Measurements from ENCODE around the gene SPAG17.

Gene SPAG17

DNA sequence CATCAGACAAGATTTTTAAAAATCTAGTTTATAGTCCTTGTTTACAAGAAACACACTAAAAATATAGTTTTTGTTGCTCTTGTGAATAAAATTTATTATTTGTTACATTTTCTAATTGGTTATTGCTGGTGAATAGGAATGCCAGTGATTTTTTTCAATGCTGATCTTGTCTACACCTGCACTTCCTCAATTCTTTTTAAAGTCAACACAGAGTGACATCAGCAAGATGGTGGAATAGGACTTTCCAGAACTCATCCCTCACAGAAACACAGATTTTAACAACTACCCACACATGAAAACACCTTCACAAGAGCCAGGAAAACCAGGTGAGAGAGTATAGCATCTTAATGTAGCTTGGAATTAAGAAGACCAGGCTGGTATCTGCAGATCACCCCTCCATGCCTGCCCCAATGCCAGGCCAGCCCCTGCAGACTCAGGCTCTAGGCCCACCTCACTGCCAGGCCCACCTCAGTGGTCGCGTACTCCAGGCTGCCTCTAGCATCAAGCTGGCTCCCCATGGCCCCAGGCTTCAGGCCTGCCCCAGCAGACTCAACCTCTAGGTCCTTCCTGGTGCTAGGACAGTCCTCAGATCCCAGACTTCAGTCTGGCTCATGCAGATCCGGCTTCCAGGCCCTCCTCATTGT lies 137.9 kb downstream of the SPAG17 start:
- H3K27ac ChIP-seq, result no peak overlapping the region
- no peak for TF ChIP-seq CTCF (conservative IDR thresholded peaks at IDR 0.05)

DNA sequence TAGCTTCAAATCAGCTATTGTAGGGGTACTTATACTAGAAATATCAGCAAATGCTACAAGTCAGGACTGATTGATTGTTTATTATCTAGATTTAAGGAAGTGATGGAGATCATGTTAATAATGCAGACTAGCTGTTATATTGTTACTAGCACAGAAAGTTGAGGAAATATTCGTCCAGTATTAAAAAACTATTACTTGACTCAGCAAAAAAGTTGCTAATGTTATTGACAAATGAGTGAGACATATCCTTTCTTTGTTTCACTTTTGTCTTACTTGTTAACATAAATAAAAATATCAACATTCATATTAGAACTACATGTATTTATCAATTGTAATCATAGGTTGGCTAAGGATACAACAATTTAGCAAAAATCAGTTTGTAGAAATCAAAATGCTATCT lies 141.4 kb downstream of the SPAG17 start:
- no peak overlapping the region for H3K27ac ChIP-seq
- no peak for TF ChIP-seq CTCF (conservative IDR thresholded peaks at IDR 0.05)

DNA sequence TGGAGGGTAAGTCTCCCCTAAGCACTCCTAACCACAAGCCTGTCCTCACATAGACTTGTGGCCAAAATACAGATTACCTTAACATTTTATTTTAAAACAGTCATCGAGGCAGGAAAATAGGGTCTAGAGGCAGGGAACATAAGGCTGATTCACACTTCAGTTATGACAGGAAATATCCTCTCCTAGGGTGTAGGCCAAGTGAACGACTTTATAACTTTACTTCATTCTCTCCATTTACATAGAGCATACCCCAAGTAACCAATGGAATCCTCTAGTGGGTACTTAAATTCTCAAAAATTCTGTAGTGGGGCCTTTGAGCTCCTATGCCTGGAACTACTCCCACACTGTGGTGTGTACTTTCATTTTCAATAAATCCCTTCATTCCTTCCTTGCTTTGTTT lies 142.5 kb downstream of the SPAG17 start:
- no peak overlapping the region for H3K27ac ChIP-seq
- TF ChIP-seq CTCF (conservative IDR thresholded peaks at IDR 0.05), result no peak

- TF ChIP-seq CTCF (conservative IDR thresholded peaks at IDR 0.05), result no peak
- no peak overlapping the region for H3K27ac ChIP-seq
Observed at GRCh38 chr1:118039170-118039569, 145.9 kb downstream of the SPAG17 start.

DNA sequence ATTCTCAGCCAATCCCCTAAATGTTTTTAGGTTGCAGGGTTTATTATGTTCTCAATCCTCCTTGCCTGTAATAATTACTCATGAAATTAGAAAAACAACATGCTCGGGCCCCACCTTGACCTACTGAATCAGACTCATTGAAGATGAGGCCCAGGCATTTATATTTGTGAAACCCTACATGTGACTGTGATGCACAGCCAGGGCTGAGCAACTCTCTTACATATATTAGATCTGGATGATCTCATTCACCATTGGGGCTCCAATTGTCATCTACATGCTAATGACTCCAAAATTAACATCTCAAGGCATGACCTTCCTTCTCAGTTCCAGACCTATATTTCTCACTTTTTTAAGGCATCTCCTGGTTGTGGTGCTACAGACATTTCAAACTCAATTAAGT lies 152.1 kb downstream of the SPAG17 start:
- H3K27ac ChIP-seq, result no peak overlapping the region
- TF ChIP-seq CTCF (conservative IDR thresholded peaks at IDR 0.05), result no peak

GRCh38 chr1:118028267-118028666 lies 156.8 kb downstream of the SPAG17 start:
- H3K27ac ChIP-seq, result no peak overlapping the region
- no peak for TF ChIP-seq CTCF (conservative IDR thresholded peaks at IDR 0.05)

GRCh38 chr1:118023199-118023598 lies 161.8 kb downstream of the SPAG17 start:
- peak; percentile 47 for TF ChIP-seq CTCF (conservative IDR thresholded peaks at IDR 0.05)

More at GRCh38 chr1:118023199-118023598, 161.8 kb downstream of the SPAG17 start:
- no peak overlapping the region for H3K27ac ChIP-seq

Data from VCaP (cell line).